IMR-90 (cell line): ENCODE data around the gene DYNC2LI1. TPM values are rescaled to one million over a fixed set of nuclear protein-coding genes. Genes with fewer than 3 reads are reported as not detected.

Source experiments
- ATAC-seq: fragments of 200-7000 bp; cut with Tn5 transposase; 2 replicates; pipeline ENCODE4 v1.9.1; 2020; ENCODE audit warnings: low read depth, mild to moderate bottlenecking, moderate library complexity
- BruUV-seq: library from RNA; stranded (reverse); fragments of 400-500 nt; replicated peaks from 2 replicates; lab custom pipeline; 2021; lab: Mats Ljungman, UMichigan
- CTCF ChIA-PET: fragments of 300-600 bp; formaldehyde crosslinking; extraction: SDS; loops from one replicate; lab custom pipeline; 2021; ENCODE audit warnings: antibody characterized with exemption; lab: Yijun Ruan, JAX
- POLR2A ChIA-PET: fragments of 300-600 bp; sonication (Branson Sonifier 250); formaldehyde crosslinking; loops from one replicate; lab custom pipeline; 2022; ENCODE audit warnings: antibody characterized with exemption; ENCODE audit not compliant: unreplicated experiment; lab: Charles Lee
- DNase-seq: peaks from one replicate; pipeline ENCODE4 v3.0.0; 2013
- H2AFZ ChIP-seq: replicated peaks from 2 replicates; pipeline ENCODE3; 2013; ENCODE audit warnings: low read length, mild to moderate bottlenecking; ENCODE audit not compliant: poor library complexity
- H2AK5ac ChIP-seq: 2 replicates; pipeline ENCODE4 v1.6.1; 2013; ENCODE audit warnings: low read depth, low read length, inconsistent platforms
- H2AK9ac ChIP-seq: replicated peaks from 2 replicates; pipeline ENCODE3; 2013; ENCODE audit warnings: mild to moderate bottlenecking, low read depth, low read length, moderate library complexity; ENCODE audit not compliant: poor library complexity
- H2BK120ac ChIP-seq: 2 replicates; pipeline ENCODE4 v1.6.1; 2013; ENCODE audit warnings: low read depth, low read length, inconsistent platforms
- H2BK15ac ChIP-seq: 3 replicates; pipeline ENCODE4 v1.6.1; 2013; ENCODE audit warnings: low read depth, low read length, inconsistent platforms
- H2BK20ac ChIP-seq: 2 replicates; pipeline ENCODE4 v1.6.1; 2013; ENCODE audit warnings: low read depth, mild to moderate bottlenecking, inconsistent platforms, low read length, moderate library complexity
- H2BK5ac ChIP-seq: 2 replicates; pipeline ENCODE4 v1.6.1; 2013; ENCODE audit warnings: mild to moderate bottlenecking, low read depth, low read length, inconsistent platforms; ENCODE audit not compliant: poor library complexity, severe bottlenecking
- H3K14ac ChIP-seq: replicated peaks from 2 replicates; pipeline ENCODE4 v1.6.1; 2013; ENCODE audit warnings: low read depth, low read length, inconsistent platforms
- H3K18ac ChIP-seq: 2 replicates; pipeline ENCODE4 v1.6.1; 2013; ENCODE audit warnings: low read depth, low read length, control low read depth
- H3K23ac ChIP-seq: 2 replicates; pipeline ENCODE4 v1.6.1; 2013; ENCODE audit warnings: low read depth, low read length, inconsistent platforms
- H3K27ac ChIP-seq: 2 replicates; pipeline ENCODE4 v1.5.1; 2013; ENCODE audit warnings: mild to moderate bottlenecking, control low read depth, low read length; ENCODE audit not compliant: insufficient read depth
- H3K27me3 ChIP-seq: 2 replicates; pipeline ENCODE4 v1.6.1; 2013; ENCODE audit warnings: low read length; ENCODE audit not compliant: control insufficient read depth, insufficient read depth
- H3K36me3 ChIP-seq: 2 replicates; pipeline ENCODE4 v1.6.1; 2013; ENCODE audit warnings: low read length, mixed read lengths; ENCODE audit not compliant: control insufficient read depth, insufficient read depth
- H3K4ac ChIP-seq: 2 replicates; pipeline ENCODE4 v1.6.1; 2013; ENCODE audit warnings: low read depth, low read length, inconsistent platforms
- H3K4me1 ChIP-seq: 2 replicates; pipeline ENCODE4 v1.6.1; 2013; ENCODE audit warnings: low read length, mixed read lengths; ENCODE audit not compliant: control insufficient read depth, insufficient read depth
- H3K4me2 ChIP-seq: 2 replicates; pipeline ENCODE4 v1.6.1; 2013; ENCODE audit warnings: low read depth, mild to moderate bottlenecking, control low read depth, low read length, moderate library complexity
- H3K4me3 ChIP-seq: 2 replicates; pipeline ENCODE4 v1.5.1; 2013; ENCODE audit warnings: low read depth, mild to moderate bottlenecking, control low read depth, low read length, moderate library complexity; ENCODE audit not compliant: insufficient read depth
- H3K56ac ChIP-seq: 2 replicates; pipeline ENCODE4 v1.6.1; 2013; ENCODE audit warnings: low read length, inconsistent platforms; ENCODE audit not compliant: insufficient read depth; ENCODE audit errors: extremely low read depth
- H3K79me1 ChIP-seq, 2 experiments: 2 replicates each; pipeline ENCODE4 v1.6.1; 2013; ENCODE audit warnings: low read length in 2 of 2, inconsistent platforms in 1 of 2, low read depth in 1 of 2
- H3K9ac ChIP-seq: 2 replicates; pipeline ENCODE4 v1.6.1; 2013; ENCODE audit warnings: low read depth, low read length, control low read depth
- H3K9me1 ChIP-seq: 2 replicates; pipeline ENCODE4 v1.6.1; 2013; ENCODE audit warnings: low read length, inconsistent platforms; ENCODE audit not compliant: insufficient read depth
- H3K9me3 ChIP-seq: 2 replicates; pipeline ENCODE4 v1.6.1; 2013; ENCODE audit warnings: low read length; ENCODE audit not compliant: control insufficient read depth, insufficient read depth
- H4K20me1 ChIP-seq: 2 replicates; pipeline ENCODE4 v1.6.1; 2013; ENCODE audit warnings: low read length, inconsistent platforms; ENCODE audit not compliant: insufficient read depth
- H4K5ac ChIP-seq: 2 replicates; pipeline ENCODE4 v1.6.1; 2013; ENCODE audit warnings: mild to moderate bottlenecking, low read depth, low read length, control low read depth
- H4K8ac ChIP-seq, 2 experiments: 2 replicates each; pipeline ENCODE4 v1.6.1; 2013; ENCODE audit warnings: low read depth in 2 of 2, low read length in 2 of 2, control low read depth in 1 of 2, inconsistent platforms in 1 of 2
- H4K91ac ChIP-seq: 2 replicates; pipeline ENCODE4 v1.6.1; 2013; ENCODE audit warnings: low read depth, low read length, inconsistent platforms; ENCODE audit not compliant: insufficient read depth
- BHLHE40 ChIP-seq: fragments of 150-350 bp; IDR thresholded peaks from 2 replicates; pipeline ENCODE4 v1.6.1; 2016; ENCODE audit warnings: mild to moderate bottlenecking, low read depth, low read length
- CHD1 ChIP-seq: IDR thresholded peaks from 2 replicates; pipeline ENCODE4 v1.6.1; 2012; ENCODE audit warnings: low read depth, low read length, improper control_type of control experiment
- ELK1 ChIP-seq: fragments of 150-350 bp; IDR thresholded peaks from 2 replicates; pipeline ENCODE4 v1.6.1; 2016; ENCODE audit warnings: low read depth, mild to moderate bottlenecking, low read length, moderate library complexity, borderline replicate concordance
- FOS ChIP-seq: fragments of 150-350 bp; IDR thresholded peaks from 2 replicates; pipeline ENCODE4 v1.6.1; 2016; ENCODE audit warnings: low read depth, low read length
- MAFK ChIP-seq: IDR thresholded peaks from 2 replicates; pipeline ENCODE4 v1.6.1; 2012; ENCODE audit warnings: low read depth, low read length, improper control_type of control experiment
- MAZ ChIP-seq: IDR thresholded peaks from 2 replicates; pipeline ENCODE4 v1.6.1; 2012; ENCODE audit warnings: low read depth, mild to moderate bottlenecking, low read length, improper control_type of control experiment, moderate library complexity, borderline replicate concordance
- MXI1 ChIP-seq: IDR thresholded peaks from 2 replicates; pipeline ENCODE4 v1.6.1; 2012; ENCODE audit warnings: low read depth, mild to moderate bottlenecking, low read length, moderate library complexity, borderline replicate concordance
- NFE2L2 ChIP-seq: fragments of 150-350 bp; IDR thresholded peaks from 2 replicates; pipeline ENCODE4 v1.6.1; 2016; ENCODE audit warnings: low read depth, mild to moderate bottlenecking, low read length
- POLR2A ChIP-seq: IDR thresholded peaks from 2 replicates; pipeline ENCODE4 v1.6.1; 2012; ENCODE audit warnings: mild to moderate bottlenecking, low read depth, low read length
- RAD21 ChIP-seq: IDR thresholded peaks from 2 replicates; pipeline ENCODE4 v1.6.1; 2012; ENCODE audit warnings: low read length, improper control_type of control experiment
- RCOR1 ChIP-seq: IDR thresholded peaks from 2 replicates; pipeline ENCODE4 v1.6.1; 2012; ENCODE audit warnings: mild to moderate bottlenecking, low read length, improper control_type of control experiment; ENCODE audit not compliant: insufficient replicate concordance
- RFX5 ChIP-seq: IDR thresholded peaks from 2 replicates; pipeline ENCODE4 v1.8.0; 2012; ENCODE audit warnings: low read depth, mild to moderate bottlenecking, low read length, moderate library complexity
- SMC3 ChIP-seq: fragments of 150-350 bp; IDR thresholded peaks from 2 replicates; pipeline ENCODE4 v1.6.1; 2016; ENCODE audit warnings: low read depth, mild to moderate bottlenecking, antibody characterized with exemption, low read length, moderate library complexity
- USF2 ChIP-seq: fragments of 150-350 bp; IDR thresholded peaks from 2 replicates; pipeline ENCODE4 v1.6.1; 2017; ENCODE audit warnings: mild to moderate bottlenecking, antibody characterized with exemption, low read length, low read depth
- WGBS, 2 experiments: methylation state at CpG; one replicate each; pipeline versions ENCODE4 v1.1.5 to v1.1.7; 2013; ENCODE audit warnings: missing lambda C conversion rate in 2 of 2; ENCODE audit not compliant: insufficient read length in 1 of 2; ENCODE audit errors: extremely low coverage in 2 of 2; 5-methylcytosine and 5-hydroxymethylcytosine counted together
- dilution Hi-C: fragments of 300-500 bp; cut with HindIII; formaldehyde crosslinking; loops from one replicate; pipeline ENCODE4 v1.14.3; 2018; ENCODE audit warnings: low sequenced_read_pairs; ENCODE audit not compliant: unreplicated experiment
- in situ Hi-C: fragments of 300-500 bp; cut with MboI; formaldehyde crosslinking; loops from 3 replicates; pipeline ENCODE4 v1.14.3; 2019; ENCODE audit warnings: low sequenced_read_pairs, inconsistent platforms, mixed read lengths
- intact Hi-C: fragments of 100-400 bp; cut with micrococcal nuclease; formaldehyde crosslinking; loops from 2 replicates; pipeline ENCODE4 v1.10.0; 2022
- polyA plus RNA-seq, 3 experiments: library from polyadenylated mRNA; depleted of rRNA; stranded (reverse); fragments of >200 nt; gene quantifications; 2 replicates each; pipeline ENCODE4 v1.2.3, GENCODE V29; 2012; ENCODE audit warnings: low replicate concordance in 1 of 3
- total RNA-seq: library from RNA; depleted of rRNA; stranded (reverse); fragments of >200 nt; gene quantifications from 2 replicates; pipeline ENCODE4 v1.2.3, GENCODE V29; 2012

Gene DYNC2LI1
- total and polyA plus RNA-seq, 2 of the 4 experiments (the other 2 are of a cell fraction) = 5.2 to 10.4 TPM

- H3K4me3 ChIP-seq = no peak overlapping the region
- peak overlapping the region; percentile 15 to 87; a peak in 3 of 4 replicates for H4K8ac ChIP-seq
- H3K4me1 ChIP-seq = peaks cover 3% of the 10 kb centered on the region; the same call in 1 of the 2 replicates
- H2AK9ac ChIP-seq = peak overlapping the region; percentile 2
- peak overlapping the region; percentile 59 for H2AFZ ChIP-seq
- dilution Hi-C loops = no loop called here
- in situ Hi-C loops = no loop called here
- H3K56ac ChIP-seq = no peak overlapping the region
- H3K27ac ChIP-seq = peak overlapping the region; percentile 39; the same call in 1 of the 2 replicates
- no peaks in the 10 kb centered on the region for H3K27me3 ChIP-seq
- H4K20me1 ChIP-seq = no peaks in the 10 kb centered on the region
- WGBS, 2 experiments = no CpG with 5 or more reads among the region's 8 CpGs
- peak overlapping the region; percentile 88; the same call in 1 of the 3 replicates for H2BK15ac ChIP-seq
- H3K79me1 ChIP-seq = no peaks in the 10 kb centered on the region
- POLR2A ChIA-PET = interaction anchor here (0.5 kb wide), 1 partner anchor 501 kb away, joined by 3 read pairs; no protein-coding TSS in a partner anchor
- H2AK5ac ChIP-seq = no peak overlapping the region; the same call in 1 of the 2 replicates
- CTCF ChIA-PET = interaction anchor here (0.5 to 0.6 kb wide), 2 partner anchors 14 to 1067 kb away, joined by 3 to 5 read pairs; no protein-coding TSS in a partner anchor
- no peak overlapping the region for H3K9ac ChIP-seq
- peak overlapping the region; percentile 72; the same call in 1 of the 2 replicates for H3K18ac ChIP-seq
- H2BK5ac ChIP-seq = peak overlapping the region; percentile 84
- peak overlapping the region; percentile 27 for H3K14ac ChIP-seq
- H3K9me3 ChIP-seq = no peaks in the 10 kb centered on the region
- H3K4me2 ChIP-seq = peak overlapping the region; percentile 15; the same call in 1 of the 2 replicates
- ATAC-seq (peak; percentile 96), DNase-seq (peak; percentile 90)
- peak overlapping the region; percentile 55; the same call in 1 of the 2 replicates for H4K5ac ChIP-seq
- peaks cover 2% of the 10 kb centered on the region for H3K36me3 ChIP-seq
- BruUV-seq = no TSS peak
- intact Hi-C loops = no loop called here
- H3K23ac ChIP-seq = peak overlapping the region; percentile 58; the same call in 1 of the 2 replicates
- H2BK120ac ChIP-seq = peak overlapping the region; percentile 81
- peak overlapping the region; percentile 70 for H3K4ac ChIP-seq
- 0 out of 2 replicates have a peak, but pooled peaks cover 6% of the 10 kb centered on the region for H3K9me1 ChIP-seq
- H4K91ac ChIP-seq = peak overlapping the region; percentile 86
- H2BK20ac ChIP-seq = peak overlapping the region; percentile 52
- no peak for TF ChIP-seq NFE2L2
- no peak for TF ChIP-seq SMC3
- TF ChIP-seq BHLHE40 = peak; percentile 90
- no peak for TF ChIP-seq RAD21
- peak; percentile 47; the same call in 1 of the 2 replicates for TF ChIP-seq USF2
- TF ChIP-seq RFX5 = no peak
- no peak; the same call in 1 of the 2 replicates for TF ChIP-seq FOS
- 0 out of 2 replicates have a peak, but pooled peaks have one; percentile 54 for TF ChIP-seq MXI1
- peak; percentile 53 for TF ChIP-seq RCOR1
- no peak for TF ChIP-seq CHD1
- no peak for TF ChIP-seq ELK1
- no peak for TF ChIP-seq MAFK
- peak; percentile 22; the same call in 1 of the 2 replicates for TF ChIP-seq MAZ
- TF ChIP-seq POLR2A = no peak
These were observed 36.6 kb upstream of the DYNC2LI1 start for GRCh38 chr2:43737097-43737854.
